ENCODE results near the gene PLEKHA8.

The PLEKHA8 gene

DNA sequence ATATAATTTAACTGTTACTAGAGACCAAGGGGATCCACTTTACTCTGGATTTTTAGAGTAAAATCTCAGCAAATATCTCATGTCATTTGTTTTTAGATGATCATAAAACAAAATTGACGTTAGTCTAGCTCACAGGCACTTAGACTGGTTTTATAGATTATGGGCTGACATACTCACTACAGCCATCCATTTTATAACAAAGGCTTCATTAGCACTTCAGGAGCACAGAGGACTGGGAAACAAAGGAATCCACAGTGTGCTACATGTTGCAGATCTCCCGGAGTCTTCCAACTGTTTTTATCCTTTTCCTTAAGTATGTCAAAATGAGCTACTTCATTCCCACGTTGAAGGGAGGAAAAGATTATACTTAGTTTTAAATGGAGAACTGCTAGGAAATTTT lies 22.7 kb upstream of the PLEKHA8 start:
- H3K27ac ChIP-seq: no peak overlapping the region
- TF ChIP-seq, protein P1, sequence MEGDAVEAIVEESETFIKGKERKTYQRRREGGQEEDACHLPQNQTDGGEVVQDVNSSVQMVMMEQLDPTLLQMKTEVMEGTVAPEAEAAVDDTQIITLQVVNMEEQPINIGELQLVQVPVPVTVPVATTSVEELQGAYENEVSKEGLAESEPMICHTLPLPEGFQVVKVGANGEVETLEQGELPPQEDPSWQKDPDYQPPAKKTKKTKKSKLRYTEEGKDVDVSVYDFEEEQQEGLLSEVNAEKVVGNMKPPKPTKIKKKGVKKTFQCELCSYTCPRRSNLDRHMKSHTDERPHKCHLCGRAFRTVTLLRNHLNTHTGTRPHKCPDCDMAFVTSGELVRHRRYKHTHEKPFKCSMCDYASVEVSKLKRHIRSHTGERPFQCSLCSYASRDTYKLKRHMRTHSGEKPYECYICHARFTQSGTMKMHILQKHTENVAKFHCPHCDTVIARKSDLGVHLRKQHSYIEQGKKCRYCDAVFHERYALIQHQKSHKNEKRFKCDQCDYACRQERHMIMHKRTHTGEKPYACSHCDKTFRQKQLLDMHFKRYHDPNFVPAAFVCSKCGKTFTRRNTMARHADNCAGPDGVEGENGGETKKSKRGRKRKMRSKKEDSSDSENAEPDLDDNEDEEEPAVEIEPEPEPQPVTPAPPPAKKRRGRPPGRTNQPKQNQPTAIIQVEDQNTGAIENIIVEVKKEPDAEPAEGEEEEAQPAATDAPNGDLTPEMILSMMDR (conservative IDR thresholded peaks at IDR 0.05): no peak

DNA sequence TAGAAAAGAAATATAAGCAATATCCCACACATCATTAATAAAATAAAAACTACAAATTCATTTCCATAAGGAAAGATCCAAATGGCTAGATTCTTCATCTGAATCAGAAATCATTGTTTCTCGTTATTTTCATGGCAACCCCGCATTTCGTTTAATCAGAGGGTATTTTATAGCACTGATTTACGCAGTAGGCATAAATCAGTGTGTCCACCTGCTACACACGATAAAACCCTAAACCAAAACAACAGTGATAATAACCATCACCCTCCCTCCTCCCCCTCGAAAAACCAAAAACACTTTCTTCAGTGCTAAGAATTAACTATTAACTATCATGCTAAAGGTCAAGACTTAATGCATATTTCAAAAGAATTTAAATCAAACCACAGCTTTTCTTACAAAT lies 18.2 kb upstream of the PLEKHA8 start:
- no peak overlapping the region for H3K27ac ChIP-seq
- TF ChIP-seq, protein P1 (conservative IDR thresholded peaks at IDR 0.05): no peak

DNA sequence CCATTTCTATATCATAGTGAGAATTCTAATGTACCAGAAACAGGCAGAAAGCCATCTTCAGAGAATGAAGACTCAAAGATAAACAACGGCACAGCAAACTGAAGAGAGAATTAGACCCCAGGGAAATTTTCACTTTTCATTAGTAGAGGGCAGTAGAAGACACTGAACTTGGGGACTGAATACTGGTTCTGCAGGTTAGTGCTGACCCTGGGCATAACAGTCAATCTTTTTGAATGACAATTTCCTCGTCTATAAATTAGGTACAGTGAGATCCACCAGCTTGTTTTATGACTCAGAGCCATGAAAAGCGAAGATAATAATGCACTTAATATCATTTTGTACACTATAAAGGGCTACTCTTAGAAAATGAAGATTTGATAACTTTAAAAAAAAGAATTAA lies 15.5 kb upstream of the PLEKHA8 start:
- H3K27ac ChIP-seq: peak overlapping the region; percentile 69
- TF ChIP-seq, protein P1 (conservative IDR thresholded peaks at IDR 0.05): peak; percentile 53

DNA sequence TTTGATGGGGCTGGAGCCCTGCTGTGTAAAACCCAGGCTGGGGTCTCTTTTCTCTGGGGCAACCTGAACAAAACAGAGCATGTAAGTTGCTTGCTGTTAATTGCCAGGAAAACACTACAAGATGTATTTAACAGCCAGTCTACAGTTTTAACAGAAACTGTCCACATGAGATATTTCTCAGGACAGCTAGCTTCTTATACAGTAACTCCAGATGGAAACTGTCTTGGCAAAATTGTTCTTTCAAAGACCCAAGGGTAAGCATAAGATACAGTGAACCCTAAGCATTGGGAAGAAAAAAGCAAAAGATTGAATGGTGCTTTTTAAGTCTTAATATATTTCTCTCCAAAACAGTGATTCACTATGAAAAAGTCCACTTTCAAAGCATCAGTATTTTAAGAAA lies 9.8 kb upstream of the PLEKHA8 start:
- H3K27ac ChIP-seq: no peak overlapping the region
- TF ChIP-seq, protein P1 (conservative IDR thresholded peaks at IDR 0.05): no peak

DNA sequence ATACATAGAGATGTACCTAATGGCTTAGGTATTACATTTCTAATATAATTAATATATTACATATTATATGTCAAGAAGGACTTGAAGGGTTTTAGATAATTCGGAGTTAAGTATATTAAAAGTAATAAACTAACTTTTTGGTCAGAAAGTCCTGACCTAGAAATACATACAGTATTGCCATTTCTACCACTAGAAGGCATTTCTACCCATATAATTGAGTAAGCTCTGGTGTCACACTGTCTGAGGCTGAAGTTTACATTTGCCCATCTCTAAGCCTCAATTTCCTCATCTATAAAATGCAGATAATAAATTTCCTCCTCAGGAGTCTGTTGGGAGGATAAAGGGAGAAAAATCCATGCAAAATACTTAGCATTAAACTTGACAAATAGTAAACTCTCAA lies 8.8 kb upstream of the PLEKHA8 start:
- TF ChIP-seq, protein P1 (conservative IDR thresholded peaks at IDR 0.05): no peak; the same call in 1 of the 2 replicates
- no peak overlapping the region for H3K27ac ChIP-seq

DNA sequence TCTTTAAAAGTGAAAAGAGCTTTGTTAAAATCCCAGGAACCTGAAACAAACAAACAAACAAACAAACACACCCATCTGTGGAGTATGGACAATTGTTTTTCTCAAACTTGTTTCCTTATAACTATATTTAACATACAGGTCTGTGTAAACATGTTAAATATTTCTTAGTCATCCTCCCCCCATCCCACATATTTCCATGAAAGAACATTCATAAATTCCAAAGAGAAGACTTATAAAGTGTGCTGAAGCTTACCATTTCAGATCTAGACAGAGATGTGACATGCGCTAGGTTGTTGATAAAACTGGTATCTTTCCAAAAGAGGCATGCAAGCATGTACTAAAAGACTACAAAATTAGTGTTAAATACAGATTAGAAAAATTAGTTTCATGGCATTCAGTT lies 8.3 kb upstream of the PLEKHA8 start:
- TF ChIP-seq, protein P1 (conservative IDR thresholded peaks at IDR 0.05): no peak
- H3K27ac ChIP-seq: no peak overlapping the region

DNA sequence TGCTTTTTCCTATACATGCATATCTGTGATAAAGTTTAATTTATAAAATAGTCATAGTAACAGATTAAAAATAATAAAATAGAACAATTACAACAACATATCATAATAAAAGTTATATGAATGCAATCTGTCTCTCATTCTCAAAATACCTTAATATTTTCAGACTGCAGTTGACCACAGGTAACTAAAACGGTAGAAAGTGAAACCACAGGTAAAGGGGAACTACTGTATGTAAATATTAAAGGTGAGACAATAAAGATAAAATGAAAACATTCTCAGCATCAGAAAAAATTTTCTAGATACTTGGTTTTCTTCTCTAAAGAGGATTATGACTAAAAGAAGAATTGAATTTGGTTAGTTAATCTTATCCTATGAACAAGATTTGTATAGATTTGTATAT lies 7.7 kb upstream of the PLEKHA8 start:
- TF ChIP-seq, protein P1 (conservative IDR thresholded peaks at IDR 0.05): no peak
- H3K27ac ChIP-seq: no peak overlapping the region

DNA sequence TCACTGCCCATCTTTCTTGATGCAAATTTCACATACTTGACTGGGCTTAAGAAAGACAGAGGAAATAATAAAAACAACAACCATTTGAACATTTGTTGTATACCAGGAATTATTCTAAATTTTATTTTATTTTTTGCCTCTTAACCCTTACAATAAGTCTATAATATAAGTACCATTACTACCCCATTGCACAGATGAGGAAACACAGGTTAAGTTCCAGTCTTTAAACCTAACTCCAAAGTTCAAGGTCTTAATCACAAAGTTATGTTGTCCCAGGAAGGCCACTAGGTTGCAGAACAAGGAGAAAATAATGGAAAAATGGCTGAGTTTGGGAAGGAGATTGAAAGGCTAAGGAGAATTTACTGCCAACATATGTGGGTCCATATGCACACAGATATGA lies 5.2 kb upstream of the PLEKHA8 start:
- TF ChIP-seq, protein P1 (conservative IDR thresholded peaks at IDR 0.05): no peak
- H3K27ac ChIP-seq: no peak overlapping the region

Data from VCaP (cell line).